Epithelial cell of proximal tubule (primary cell): ENCODE measurements around the gene CUX1. TPM values are rescaled to one million over a fixed set of nuclear protein-coding genes. Genes with fewer than 3 reads are reported as not detected.

Source experiments
- DNase-seq: peaks from one replicate; pipeline ENCODE4 v3.0.0-alpha.2; 2011; ENCODE audit warnings: low read depth
- H3K4me3 ChIP-seq: 2 replicates; pipeline ENCODE4 v1.5.1; 2011; ENCODE audit warnings: low read depth, mild to moderate bottlenecking, low read length
- CTCF ChIP-seq: conservative IDR thresholded peaks from 2 replicates; pipeline ENCODE4 v1.5.1; 2012; ENCODE audit warnings: low read depth, mild to moderate bottlenecking, low read length
- total RNA-seq: library from RNA; depleted of rRNA; stranded (reverse); fragments of >200 nt; gene quantifications from 2 replicates; pipeline ENCODE4 v1.2.3, GENCODE V29; 2015

CUX1 gene
- total RNA-seq, 1 donor from 2014 or later = 37.3 TPM

GRCh38 chr7:102279537-102280400 lies 462.3 kb downstream of the CUX1 start:
- DNase-seq = no peak
- TF ChIP-seq CTCF = peak; percentile 89
- no peak overlapping the region for H3K4me3 ChIP-seq

- no peak overlapping the region for H3K4me3 ChIP-seq
- TF ChIP-seq CTCF = no peak
- DNase-seq = no peak
Measured at GRCh38 chr7:102280521-102280920, 463.1 kb downstream of the CUX1 start.

- no peak overlapping the region for H3K4me3 ChIP-seq
- no peak for TF ChIP-seq CTCF
- no peak for DNase-seq
Measured at GRCh38 chr7:102281785-102282184, 464.4 kb downstream of the CUX1 start.

GRCh38 chr7:102282465-102283362 lies 465.3 kb downstream of the CUX1 start:
- no peak overlapping the region for H3K4me3 ChIP-seq
- no peak for DNase-seq
- TF ChIP-seq CTCF = no peak

GRCh38 chr7:102283477-102284189 lies 466.2 kb downstream of the CUX1 start:
- no peak overlapping the region for H3K4me3 ChIP-seq
- no peak for TF ChIP-seq CTCF
- no peak for DNase-seq

GRCh38 chr7:102284399-102284798 lies 467.0 kb downstream of the CUX1 start:
- no peak for DNase-seq
- TF ChIP-seq CTCF = no peak
- H3K4me3 ChIP-seq = no peak overlapping the region
